AG04450 (cell line): Measurements from ENCODE around the gene NBAS. TPM values are rescaled to one million over a fixed set of nuclear protein-coding genes. Genes with fewer than 3 reads are reported as not detected.

Experiments
- CTCF ChIA-PET: fragments of 300-600, 350-600 bp; formaldehyde crosslinking; extraction: SDS; loops from one replicate; lab custom pipeline; 2022; ENCODE audit warnings: antibody characterized with exemption, inconsistent platforms; lab: Charles Lee
- POLR2A ChIA-PET: fragments of 350-600 bp; formaldehyde crosslinking; extraction: SDS; loops from one replicate; lab custom pipeline; 2021; ENCODE audit warnings: antibody characterized with exemption, inconsistent platforms; lab: Yijun Ruan, JAX
- DNase-seq: peaks from one replicate; pipeline ENCODE4 v3.0.0-alpha.2; 2011; ENCODE audit warnings: low read depth, low spot score
- H3K27ac ChIP-seq: one replicate; pipeline ENCODE4 v1.5.1; 2012; ENCODE audit warnings: low read depth, low read length, control low read depth
- H3K27me3 ChIP-seq: one replicate; pipeline ENCODE4 v1.6.0; 2012; ENCODE audit warnings: low read length; ENCODE audit not compliant: control insufficient read depth, insufficient read depth
- H3K4me3 ChIP-seq: 2 replicates; pipeline ENCODE4 v1.5.1; 2011; ENCODE audit warnings: mild to moderate bottlenecking, low read depth, low read length, control low read depth
- H3K9me3 ChIP-seq: 2 replicates; pipeline ENCODE4 v1.5.1; 2012; ENCODE audit warnings: low read length; ENCODE audit not compliant: control insufficient read depth, insufficient read depth
- polyA plus RNA-seq: library from polyadenylated mRNA; depleted of rRNA; stranded (reverse); fragments of >200 nt; gene quantifications from 2 replicates; pipeline ENCODE4 v1.2.3, GENCODE V29; 2011
- TF ChIP-seq, protein P1 (sequence below): IDR thresholded peaks from 2 replicates; pipeline ENCODE4 v1.5.1; 2011; ENCODE audit warnings: low read depth, low read length, control low read depth, inconsistent platforms

The NBAS gene
- polyA plus RNA-seq, 1 experiment: 45.0 TPM

DNA sequence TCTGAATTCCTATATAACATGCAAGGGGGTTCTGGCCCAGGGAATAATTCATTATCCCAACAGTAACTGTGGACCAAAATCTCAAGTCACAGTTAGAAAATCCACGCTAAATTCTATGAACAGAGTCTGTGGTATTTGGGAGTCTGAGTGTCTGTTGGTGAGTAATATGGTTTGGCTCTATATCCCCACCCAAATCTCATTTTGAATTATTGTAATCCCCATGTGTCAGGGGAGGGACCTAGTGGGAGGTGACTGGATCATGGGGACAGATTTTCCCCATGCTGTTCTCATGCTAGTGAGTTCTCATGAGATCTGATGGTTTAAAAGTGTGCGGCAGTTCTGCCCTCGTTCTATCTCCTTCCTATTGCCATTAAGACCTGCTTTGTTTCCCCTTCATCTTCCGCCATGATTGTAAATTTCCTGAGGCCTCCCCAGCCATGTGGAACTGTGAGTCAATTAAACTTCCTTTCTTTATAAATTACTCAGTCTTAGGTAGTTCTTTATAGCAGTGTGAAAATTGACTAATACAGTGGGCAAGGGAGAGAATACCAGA is 68.3 kb downstream of the NBAS start:
- DNase-seq: no peak
- H3K27me3 ChIP-seq: no peaks in the 10 kb centered on the region
- no peaks in the 10 kb centered on the region for H3K9me3 ChIP-seq
- CTCF ChIA-PET: no interaction called here
- H3K4me3 ChIP-seq: no peak overlapping the region
- no peak overlapping the region for H3K27ac ChIP-seq
- POLR2A ChIA-PET: no interaction called here
- TF ChIP-seq, protein P1, sequence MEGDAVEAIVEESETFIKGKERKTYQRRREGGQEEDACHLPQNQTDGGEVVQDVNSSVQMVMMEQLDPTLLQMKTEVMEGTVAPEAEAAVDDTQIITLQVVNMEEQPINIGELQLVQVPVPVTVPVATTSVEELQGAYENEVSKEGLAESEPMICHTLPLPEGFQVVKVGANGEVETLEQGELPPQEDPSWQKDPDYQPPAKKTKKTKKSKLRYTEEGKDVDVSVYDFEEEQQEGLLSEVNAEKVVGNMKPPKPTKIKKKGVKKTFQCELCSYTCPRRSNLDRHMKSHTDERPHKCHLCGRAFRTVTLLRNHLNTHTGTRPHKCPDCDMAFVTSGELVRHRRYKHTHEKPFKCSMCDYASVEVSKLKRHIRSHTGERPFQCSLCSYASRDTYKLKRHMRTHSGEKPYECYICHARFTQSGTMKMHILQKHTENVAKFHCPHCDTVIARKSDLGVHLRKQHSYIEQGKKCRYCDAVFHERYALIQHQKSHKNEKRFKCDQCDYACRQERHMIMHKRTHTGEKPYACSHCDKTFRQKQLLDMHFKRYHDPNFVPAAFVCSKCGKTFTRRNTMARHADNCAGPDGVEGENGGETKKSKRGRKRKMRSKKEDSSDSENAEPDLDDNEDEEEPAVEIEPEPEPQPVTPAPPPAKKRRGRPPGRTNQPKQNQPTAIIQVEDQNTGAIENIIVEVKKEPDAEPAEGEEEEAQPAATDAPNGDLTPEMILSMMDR: no peak

DNA sequence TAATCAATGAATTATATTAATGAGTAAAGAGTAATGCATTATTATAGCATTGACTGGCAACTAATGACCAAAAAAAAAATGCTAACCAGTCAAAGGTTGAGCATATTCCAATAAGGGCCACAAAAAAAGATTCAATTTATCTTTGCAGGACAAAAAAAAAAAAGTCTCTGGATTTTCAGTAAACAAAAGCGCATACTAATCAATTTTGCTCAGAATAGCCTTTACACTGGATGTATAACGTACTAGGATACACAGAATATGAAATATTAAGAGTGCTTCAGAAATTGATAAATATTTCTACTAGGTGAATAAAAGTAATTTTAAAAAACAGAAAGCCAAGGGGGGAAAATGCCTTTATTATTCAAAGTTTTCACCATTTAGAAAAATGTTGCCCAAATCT is 74.4 kb downstream of the NBAS start:
- no peak for DNase-seq
- ChIA-PET CTCF (no interaction called here), POLR2A (no interaction called here)
- no peak overlapping the region for H3K27ac ChIP-seq
- no peak overlapping the region for H3K4me3 ChIP-seq
- H3K9me3 ChIP-seq: no peaks in the 10 kb centered on the region
- TF ChIP-seq, protein P1: no peak
- H3K27me3 ChIP-seq: no peaks in the 10 kb centered on the region

DNA sequence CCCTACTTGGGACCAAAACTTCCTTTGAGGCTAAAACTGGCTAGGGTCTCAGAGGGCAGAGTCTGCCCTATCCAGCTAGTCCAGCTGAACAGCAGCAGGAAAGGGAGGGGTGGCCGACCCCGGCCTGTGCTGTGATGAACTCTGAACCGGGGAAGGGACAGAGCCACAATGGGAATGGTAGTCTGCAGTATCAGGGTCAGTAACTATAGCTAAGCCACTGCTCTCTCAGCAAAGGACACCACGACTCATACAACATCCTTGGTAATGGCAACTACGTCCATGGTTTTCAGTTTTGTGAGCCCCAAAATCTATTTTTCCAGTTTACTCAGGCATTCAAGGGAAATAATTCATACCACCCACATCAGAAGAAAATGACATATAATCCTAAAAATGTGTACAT is 75.2 kb downstream of the NBAS start:
- H3K9me3 ChIP-seq: no peaks in the 10 kb centered on the region
- no peak overlapping the region for H3K4me3 ChIP-seq
- TF ChIP-seq, protein P1: no peak
- no peak for DNase-seq
- CTCF ChIA-PET: interaction anchor here (1.2 kb wide), 1 partner anchor 91 kb away, joined by 3 read pairs; no protein-coding TSS in a partner anchor
- POLR2A ChIA-PET: no interaction called here
- no peaks in the 10 kb centered on the region for H3K27me3 ChIP-seq
- H3K27ac ChIP-seq: no peak overlapping the region

DNA sequence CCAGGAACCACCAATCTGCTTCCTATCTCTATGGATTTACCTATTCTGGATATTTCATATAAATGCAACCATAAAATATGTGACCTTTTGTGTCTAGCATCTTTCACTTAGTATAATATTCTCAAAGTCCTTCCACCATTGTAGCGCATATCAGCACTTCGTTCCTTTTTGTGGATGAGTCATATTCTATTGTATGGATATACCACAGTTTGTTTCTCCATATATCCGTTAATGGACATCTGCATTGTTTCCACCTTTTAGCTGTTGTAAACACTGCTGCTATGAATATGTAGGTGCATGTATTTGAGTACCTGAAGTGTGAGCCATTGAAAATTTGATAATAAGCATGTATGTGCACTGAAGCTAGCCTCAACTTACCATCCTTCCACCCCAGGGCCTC is 80.1 kb downstream of the NBAS start:
- CTCF ChIA-PET: no interaction called here
- Histone ChIP-seq H3K27ac (no peak overlapping the region), H3K9me3 (no peaks in the 10 kb centered on the region), H3K4me3 (no peak overlapping the region), H3K27me3 (no peaks in the 10 kb centered on the region)
- TF ChIP-seq, protein P1: no peak
- DNase-seq: no peak
- POLR2A ChIA-PET: no interaction called here

DNA sequence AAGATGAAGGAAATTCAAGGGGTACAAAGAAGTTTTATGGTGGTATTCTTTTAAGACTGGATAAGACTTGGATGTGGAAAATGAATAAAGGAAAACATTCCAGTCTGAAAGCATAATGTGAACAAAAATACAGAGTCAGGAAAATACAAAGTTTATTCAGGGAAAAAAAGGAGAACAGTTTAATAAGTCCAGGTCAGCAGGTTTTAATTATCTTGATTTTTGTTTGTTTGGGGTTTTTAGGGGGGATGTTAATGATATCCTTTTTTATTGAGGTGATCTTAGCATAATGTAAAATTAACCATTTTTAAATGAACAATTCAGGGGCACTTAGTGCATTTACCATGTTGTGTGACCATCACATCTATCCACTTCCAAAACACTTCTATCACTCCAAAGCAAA is 80.6 kb downstream of the NBAS start:
- DNase-seq: no peak
- CTCF ChIA-PET: no interaction called here
- H3K27ac ChIP-seq: no peak overlapping the region
- no peaks in the 10 kb centered on the region for H3K27me3 ChIP-seq
- POLR2A ChIA-PET: no interaction called here
- H3K9me3 ChIP-seq: no peaks in the 10 kb centered on the region
- H3K4me3 ChIP-seq: no peak overlapping the region
- TF ChIP-seq, protein P1: no peak
